SH-SY5Y (cell line): ENCODE data around the gene PDYN.

Experiments used
- GATA2 ChIP-seq: IDR thresholded peaks from 2 replicates; pipeline ENCODE4 v1.6.1; 2011; ENCODE audit warnings: mild to moderate bottlenecking, low read depth, low read length
- GATA3 ChIP-seq: IDR thresholded peaks from 2 replicates; pipeline ENCODE4 v1.6.1; 2011; ENCODE audit warnings: low read depth, mild to moderate bottlenecking, low read length, moderate library complexity

- no peak for TF ChIP-seq GATA2
- no peak for TF ChIP-seq GATA3
Measured at GRCh38 chr20:1995531-1996310, 1.9 kb upstream of the PDYN start.
